Measurements from ENCODE around the gene CELF5.

DNA sequence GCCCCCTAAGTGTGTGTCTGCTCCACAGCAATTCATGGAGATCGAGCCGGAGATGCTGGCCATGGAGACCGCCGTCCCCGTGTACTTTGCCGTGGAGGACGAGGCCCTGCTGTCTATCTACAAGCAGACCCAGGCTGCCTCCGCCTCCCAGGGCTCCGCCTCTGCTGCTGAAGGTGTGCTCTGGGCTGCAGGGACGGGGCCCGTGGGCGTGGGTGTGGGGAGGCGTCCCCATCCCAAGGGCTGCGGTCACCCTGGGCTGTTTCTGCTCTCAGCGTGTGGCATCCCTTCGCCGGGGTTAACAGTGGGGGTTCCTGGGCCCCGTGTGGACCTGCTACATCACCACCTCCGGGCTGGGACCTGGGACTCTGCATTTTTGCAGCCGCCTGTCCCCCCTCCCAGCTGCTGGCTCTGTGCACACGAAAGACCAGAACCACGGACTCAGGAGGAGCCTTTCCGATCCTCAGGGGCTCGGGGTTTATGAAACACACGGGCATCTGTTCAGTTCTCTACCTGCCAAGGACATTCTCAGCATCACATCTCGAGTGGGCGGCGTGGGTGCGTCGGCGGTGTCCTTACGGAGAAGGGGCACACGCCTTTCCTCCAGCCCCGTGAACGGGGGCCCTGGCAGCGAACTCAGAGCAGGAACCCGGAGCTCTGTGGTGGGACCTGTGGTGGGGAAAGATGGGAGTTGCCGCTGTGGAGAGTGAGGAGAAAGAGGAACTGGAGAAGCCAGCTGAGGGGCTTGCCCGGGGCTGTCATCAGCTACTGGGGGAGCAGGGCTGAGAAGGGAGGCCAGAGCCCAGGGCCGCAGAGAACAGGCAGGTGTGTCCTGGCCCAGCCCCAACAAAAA, 31.0 kb upstream of the CELF5 start:
- TF ChIP-seq, protein P1, sequence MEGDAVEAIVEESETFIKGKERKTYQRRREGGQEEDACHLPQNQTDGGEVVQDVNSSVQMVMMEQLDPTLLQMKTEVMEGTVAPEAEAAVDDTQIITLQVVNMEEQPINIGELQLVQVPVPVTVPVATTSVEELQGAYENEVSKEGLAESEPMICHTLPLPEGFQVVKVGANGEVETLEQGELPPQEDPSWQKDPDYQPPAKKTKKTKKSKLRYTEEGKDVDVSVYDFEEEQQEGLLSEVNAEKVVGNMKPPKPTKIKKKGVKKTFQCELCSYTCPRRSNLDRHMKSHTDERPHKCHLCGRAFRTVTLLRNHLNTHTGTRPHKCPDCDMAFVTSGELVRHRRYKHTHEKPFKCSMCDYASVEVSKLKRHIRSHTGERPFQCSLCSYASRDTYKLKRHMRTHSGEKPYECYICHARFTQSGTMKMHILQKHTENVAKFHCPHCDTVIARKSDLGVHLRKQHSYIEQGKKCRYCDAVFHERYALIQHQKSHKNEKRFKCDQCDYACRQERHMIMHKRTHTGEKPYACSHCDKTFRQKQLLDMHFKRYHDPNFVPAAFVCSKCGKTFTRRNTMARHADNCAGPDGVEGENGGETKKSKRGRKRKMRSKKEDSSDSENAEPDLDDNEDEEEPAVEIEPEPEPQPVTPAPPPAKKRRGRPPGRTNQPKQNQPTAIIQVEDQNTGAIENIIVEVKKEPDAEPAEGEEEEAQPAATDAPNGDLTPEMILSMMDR (conservative IDR thresholded peaks at IDR 0.05): no peak
- TF ChIP-seq EZH2 (IDR thresholded peaks at IDR 0.05; ENCODE audit: low read depth): no peak

Measured in PC-9 (cell line).